ENCODE results near the gene DNHD1.

DNHD1 gene, protein sequence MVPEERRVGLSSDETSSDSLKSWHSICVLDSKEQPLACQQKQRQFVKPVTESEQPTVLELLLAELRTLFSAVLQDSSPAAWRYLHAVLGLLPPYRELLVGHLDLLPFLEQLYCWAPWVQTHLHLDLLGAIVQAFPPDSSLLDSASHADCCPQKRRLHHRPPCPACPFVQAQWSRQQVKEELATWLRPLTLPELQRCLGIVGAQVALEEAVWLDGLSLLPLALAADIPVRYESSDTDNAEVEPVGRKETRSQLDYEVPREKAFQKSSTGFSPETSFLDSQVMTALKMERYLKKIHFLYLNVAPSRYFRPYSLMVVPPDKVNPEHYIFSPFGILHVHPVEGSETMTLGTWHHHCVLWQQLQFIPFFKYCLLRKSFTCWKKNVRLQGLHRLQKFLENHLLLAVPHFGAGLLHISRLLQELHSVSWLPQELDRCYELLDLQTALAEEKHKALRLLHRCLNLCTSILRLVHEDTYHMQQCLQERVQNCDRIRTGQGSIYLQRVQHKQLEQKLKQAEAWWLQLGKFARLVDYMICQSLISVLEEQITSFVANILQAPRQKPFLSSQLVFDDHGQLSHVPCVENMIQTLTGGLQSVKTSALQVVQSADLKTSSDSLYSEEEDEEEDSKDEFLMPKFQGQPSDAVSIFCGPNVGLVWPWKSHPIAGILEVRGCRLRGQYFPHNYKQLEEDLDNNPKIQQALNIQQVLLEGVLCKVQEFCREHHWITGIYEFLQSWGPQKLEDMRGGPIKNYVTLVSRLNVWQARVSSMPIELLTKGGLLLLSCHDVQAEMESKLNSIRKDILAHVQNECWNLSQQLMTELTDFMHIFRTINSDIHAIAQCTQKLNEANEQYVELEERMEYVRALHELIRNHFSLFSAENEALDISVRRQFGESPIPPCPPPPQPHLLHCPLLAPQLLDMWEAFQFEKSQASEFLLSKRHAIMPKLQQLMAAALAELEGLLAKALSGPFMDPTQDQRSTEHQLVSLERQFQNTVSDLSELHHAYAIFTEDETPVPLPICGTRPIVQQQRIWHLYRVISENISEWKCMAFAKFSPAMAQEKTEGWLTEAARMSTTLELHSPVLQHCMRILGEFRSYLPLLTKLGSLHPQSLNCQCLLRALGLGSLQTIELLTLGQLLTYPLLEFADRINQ (N-terminal part only)

DNA sequence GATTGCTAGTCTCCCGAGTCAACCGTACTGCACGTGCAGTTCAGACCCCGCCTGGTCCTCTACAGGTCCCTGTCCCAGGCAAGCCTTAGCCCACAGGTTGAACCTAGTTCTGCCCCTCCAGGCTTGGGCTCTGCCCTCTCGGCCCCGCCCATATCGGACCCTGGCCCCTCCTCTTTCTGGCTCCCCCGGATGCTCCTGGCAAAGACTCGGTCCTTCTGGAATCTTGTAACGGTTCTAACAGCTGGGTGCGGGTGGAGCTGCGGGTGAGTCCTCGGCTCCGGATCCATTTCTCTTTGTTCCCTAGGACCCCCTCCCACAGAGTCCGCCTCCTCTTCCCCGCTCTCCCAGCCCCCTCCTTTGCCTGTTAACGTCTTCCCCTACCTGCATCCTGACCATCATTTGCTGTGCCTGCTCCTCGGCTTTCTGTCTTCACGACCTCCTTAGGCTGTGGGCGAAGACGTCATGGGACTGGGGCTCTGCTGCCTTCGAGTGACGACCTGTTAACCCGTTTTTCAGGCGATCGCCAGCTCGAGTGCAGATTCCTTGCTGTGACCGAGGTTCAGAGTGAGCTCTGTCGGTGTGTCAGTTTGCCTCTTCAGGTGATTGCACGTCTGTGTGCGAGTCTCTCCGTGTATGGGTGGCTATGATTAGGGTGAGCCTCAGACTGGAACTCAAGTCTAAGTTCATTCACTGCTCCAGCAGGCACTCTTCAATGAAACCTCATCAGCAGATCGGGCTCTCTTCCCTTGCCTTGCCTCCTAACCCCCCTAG lies at the start of gene DNHD1:
Gene DNHD1 (plus strand): TSS at position 212 of the 771 bp plus-strand sequence. CDS start 936 bp downstream, outside the sequence.
- FAIRE-seq: no peak

DNA sequence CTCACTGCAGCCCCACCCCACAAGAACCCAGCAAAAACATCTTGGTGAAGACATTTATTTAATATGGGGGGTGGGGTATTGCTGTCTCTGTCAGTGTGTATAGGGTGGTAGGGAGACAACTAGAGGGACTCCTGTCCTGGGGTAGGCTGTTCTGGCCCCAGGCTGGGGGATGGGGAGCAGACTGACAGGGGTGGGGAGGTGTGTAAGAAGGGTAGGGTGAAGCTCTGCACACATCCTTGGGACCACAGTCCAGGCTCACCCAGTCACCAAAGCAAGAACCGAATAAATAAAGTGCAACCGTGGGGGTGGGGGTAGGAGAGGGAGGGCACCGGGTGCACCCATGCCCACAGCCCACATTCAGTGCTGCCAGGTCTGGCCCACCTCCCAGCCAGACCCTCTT lies 48.5 kb upstream of the DNHD1 start:
- FAIRE-seq: no peak

DNA sequence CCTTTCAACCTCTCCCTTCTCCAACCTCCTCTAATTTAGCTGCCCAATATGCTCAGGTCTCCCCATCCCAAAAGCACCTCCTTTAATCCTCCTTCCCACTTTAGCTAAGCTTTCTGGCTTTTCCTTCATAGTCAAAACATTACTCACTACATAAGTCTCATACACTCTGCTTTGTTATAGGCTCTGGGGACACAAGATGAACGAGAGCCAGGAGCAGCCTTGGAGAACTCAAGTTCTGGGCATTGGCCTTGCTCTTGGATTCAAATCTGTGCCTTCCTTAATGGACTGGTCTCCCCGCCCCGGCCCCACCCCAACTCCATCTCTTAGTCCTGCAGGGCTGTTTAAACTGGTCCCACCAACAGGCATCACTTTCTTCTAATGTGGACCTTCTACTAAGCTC lies 44.9 kb upstream of the DNHD1 start:
- no peak for FAIRE-seq

DNA sequence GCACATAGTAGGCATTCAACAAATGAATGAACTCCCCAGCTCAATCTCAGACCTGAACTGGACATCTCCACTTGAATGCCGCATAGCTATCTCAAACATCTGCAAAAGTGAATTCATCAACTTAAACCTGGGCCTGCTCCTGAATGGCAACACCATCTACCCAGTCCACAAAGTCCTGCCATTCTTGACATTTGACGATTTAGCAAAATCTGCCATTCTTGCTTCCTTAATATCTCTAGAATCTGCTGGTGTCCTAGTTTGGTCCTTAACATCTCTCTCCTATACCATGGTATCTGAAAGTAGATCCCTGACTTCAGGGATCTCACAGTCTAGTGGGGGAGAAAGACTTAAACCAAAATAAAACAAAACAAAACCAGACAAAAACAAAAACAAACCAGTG lies 43.9 kb upstream of the DNHD1 start:
- FAIRE-seq: no peak

DNA sequence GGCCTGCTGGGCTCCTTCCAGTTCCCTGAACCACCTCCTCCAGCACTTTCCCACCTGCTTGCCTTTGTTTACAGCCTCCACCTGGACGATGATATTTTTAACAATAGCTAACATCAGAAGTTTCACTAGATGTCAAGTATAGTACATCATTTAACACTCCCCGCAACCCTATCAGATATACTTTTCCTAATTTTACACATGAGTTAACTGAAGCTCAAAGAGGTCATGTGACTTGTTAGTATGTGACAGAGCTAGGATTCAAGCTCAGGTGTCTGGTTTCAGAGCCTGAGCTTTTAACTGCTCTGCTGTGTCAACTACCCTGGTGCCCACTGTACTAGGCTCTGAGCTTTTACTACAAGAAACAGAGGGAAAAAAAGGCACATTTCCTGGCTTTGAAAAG lies 42.0 kb upstream of the DNHD1 start:
- FAIRE-seq: no peak

DNA sequence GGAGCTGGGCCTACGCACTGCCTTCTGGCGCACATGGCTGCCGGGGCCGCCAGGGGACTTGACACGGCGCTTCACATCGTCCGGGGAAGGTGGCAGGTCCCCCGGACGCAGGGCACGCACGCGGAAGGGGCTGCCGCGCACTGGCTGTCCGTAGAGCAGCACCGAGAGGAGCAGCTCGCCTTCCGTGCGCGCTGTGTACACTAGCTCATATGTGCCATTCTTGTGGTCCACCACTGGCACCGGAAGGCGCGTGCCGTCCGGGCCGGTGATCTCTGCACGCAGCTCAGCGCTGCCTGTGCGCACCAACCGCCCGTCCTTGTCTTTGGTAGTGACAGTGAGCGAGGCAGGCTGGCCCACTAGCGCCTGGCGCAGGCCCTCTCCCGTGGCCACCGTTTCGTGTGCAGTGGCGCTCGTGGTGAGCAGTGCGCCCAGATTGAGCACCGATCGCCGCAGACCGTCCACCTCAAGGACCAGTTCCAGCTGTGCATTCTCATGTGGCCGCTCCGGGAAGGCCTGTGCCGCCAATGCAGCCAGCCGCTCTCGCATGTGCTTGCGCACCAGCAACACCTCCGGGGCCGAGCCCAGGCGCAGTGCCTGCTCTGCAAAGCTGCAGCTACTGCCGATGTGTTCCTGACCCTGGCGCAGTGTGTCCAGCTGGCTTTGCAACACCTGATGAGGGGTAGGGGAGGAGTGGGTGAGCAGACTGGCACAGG lies 40.6 kb upstream of the DNHD1 start:
- FAIRE-seq: no peak

DNA sequence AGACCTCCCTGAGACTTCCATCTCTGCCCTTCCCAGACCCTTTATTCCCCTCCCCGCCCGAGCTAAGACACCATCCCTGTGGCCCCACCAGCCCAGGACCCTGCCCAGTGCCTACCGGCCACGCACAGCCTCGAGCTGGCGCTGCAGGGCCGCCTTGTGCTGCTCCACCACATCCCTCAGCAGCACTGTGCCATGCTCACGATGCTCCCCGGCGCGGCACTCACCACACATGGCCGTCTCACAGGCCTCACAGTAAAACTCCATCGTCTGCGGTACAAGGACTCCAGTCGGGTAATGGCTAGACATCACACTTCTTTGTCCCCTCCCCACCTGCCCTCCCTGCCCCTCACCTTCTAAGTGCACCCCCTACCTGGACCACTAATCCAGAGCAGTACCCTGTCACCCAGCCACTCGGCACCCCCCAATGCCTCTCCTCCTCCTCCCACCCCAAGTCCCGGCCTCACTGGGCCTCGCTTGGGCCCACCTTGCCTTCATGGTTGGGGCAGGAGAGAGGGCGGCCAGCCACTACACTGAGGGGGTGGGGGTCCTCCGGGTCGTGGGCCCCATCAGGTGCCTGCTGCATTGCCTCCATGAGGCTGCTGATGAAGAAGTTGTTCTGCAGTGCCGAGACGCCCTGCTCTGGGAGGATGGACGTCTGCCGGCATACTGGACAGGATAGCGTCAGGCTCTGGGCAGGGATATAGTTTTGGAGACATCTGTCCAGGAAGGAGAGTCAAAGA lies 39.3 kb upstream of the DNHD1 start:
- no peak for FAIRE-seq

DNA sequence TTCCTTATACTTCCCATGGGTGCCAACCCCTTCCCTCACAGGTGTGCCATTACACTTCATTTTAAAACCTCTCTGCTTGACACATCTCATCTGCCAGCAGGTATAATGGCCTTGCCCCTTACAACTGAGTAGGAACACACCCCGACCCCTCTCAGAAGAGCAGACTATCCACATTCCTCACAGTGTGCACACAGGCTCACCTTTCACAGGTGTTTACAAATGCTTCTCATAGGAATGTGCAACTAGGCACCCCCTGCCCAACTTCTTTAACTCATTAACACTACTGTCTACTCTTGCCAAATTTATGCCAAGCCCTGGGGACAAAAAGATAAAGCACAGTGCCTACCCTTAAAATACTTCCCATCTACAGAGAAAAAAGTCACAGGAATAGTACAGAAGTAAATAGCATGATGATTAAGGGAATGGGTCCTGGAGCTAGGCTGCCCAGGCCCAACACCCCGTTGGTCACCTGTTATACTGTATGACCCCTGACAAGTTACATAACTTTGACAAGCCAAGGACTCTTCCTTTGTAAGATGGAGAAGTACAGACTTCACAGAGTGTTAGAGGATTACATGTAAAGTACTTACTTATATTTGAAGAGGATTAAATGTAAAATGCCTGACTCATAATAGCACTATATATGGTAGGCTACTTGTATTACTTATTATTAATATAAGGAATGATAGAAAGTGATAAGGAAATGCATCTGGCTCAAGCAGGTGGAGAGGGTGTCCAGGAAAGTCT lies 38.6 kb upstream of the DNHD1 start:
- no peak for FAIRE-seq

DNA sequence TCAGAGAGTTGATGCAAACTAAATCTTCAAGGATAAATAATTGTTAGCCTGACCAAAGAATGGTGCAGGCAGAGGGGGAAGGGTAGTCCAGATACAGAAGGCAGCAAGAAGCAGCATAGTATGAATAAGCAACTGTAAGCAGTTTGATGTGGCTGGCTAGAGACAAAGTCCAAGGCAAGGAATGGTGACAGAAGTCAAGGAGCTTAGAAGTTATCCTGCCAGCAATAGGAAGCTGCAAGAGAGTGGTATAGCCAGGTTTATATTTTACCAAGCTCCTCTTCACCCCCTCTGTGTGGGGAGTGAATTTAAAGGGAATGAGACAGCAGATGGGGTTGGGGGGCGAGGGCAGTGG lies 38.0 kb upstream of the DNHD1 start:
- FAIRE-seq: no peak

DNA sequence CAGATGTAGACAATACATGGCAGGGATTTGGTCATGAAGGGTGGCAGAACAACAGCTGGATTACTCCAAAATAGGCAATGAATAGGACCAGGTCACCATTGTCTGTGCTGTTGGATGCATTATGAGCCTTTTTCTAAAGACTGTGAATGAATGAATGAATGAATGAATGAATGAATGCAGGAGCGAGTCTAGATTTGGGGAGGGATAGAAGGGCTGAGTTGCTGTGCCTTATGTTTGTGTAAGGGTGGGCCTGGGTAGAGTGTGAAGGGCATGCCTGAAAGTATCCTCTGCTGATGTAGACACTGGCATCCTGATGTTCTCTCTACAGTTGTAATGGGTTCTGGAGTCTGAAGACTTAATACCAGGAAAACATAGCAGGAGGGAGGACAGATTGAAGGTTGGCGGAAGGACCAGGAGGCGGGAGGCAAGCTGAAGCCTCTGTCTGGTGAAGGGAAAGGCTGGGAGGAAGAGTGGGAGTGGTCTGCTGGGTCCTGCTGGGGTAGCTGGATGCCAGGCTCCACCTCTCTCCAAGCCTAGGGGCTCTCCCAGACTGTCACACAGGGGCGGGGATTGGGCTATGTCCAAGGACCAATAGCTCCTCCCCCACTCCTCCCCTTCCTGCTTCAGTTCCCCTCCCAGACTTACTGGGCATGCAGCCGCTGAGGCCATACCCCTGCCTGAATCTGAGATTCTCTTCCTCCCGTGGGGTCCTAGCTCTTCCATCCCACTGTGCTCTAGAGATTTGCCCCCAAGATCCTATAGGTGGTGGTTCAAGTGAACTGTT lies 28.2 kb upstream of the DNHD1 start:
- FAIRE-seq: no peak

DNA sequence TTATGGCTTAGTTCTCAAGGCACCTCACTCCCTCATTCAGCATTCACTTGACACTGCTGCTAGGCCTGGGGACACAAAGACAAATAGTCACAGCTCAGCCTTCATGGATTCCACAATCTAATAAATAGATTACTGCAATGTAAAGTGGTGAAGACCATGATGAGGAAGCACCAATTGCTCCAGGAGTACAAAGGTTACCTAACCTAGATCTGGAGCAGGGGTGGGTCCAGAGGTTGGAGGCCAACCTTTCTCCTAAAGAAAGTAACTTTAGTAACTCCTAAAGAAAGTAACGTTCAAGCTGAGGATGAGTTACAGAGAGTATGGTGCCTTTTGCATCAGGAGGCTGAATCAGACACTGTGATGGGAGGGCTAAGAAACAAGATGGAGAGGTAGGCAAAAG lies 27.5 kb upstream of the DNHD1 start:
- no peak for FAIRE-seq

DNA sequence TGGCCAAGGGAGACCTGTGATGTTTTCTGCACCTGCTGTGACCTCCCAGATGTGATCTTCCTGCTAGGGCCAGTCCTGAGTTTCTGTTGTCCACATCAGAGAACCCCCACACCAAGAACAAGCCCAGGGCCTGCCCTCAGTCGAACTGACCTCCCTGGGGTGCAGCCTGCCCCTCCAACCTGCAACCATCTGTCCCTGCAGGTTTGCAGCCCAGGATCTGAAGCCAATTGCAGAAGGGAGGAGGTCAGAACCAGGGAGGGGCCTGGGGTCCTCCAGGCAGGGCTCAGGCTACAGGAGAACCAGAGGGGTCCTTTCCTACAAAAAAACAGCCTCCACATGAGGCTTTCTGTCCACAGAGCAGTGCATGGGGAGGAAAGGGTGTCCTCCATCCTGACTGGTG lies 24.1 kb upstream of the DNHD1 start:
- FAIRE-seq: no peak

DNA sequence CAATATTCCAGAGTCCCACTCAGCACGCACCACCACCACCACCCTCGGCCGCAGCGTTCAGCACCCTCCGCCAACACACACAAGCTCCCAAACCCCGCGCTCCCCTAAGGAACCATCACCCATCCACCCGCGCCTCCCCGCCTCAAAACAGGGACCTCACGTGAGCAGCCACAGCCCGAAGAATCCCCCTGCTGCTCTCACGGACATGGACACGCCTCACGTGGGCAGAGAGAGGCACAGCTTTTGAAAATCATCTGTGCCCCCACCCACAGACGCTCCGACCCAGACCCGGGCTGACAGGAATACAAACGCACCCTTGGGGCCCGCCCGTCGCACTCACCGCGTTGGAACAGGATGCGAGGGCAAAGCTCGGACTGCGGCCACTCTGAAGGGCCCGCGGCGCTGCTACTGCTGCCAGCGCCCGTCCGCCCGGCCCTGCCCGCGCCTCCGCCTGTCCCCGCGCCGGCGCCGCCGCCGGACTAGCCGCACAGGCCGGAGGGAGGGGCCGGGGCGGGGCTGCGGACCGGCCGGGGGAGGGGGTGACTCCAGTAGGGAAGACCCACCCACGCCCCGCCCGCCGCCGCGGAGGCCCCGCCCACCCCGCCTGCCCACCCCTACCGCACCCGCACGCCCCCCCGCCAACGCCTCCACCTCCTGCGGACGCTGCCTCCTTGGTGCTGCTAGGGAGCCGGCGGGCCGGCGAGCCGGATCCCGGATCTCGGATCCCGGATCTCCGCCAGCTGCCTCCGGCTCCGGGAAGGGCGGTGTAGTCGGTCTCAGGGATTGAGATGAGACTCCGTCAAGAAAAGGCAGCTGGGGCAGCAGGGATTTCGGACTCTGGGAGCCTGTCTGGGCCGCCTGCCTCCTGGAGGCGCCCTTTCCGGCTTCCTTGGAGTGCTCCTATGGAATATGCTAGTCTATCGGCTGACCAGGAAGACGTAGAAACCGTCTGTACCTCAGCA lies 23.3 kb upstream of the DNHD1 start, which contains the start of gene TRIM3:
Gene TRIM3 (minus strand): TSS at position 491 of the 962 bp plus-strand sequence. CDS start 8,246 bp downstream, outside the sequence.
- FAIRE-seq: no peak

DNA sequence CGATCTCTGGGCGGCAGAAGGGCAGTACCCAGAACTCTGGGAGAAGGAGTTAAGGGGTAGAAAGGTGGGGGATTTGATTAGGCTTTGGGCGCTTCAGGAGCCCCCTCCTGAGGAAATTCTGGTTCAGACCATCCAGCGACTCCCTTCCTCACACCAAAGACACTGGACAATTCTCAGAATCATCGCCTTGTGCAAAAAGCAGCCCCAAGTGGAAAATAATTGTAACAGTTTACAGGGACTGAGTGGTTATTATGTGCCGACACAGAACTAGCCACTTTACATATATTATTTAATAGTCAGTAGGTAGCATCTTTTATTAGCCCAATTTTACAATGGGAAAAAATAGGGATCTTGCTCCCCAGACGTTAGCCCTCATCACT lies 22.7 kb upstream of the DNHD1 start:
- FAIRE-seq: no peak

DNA sequence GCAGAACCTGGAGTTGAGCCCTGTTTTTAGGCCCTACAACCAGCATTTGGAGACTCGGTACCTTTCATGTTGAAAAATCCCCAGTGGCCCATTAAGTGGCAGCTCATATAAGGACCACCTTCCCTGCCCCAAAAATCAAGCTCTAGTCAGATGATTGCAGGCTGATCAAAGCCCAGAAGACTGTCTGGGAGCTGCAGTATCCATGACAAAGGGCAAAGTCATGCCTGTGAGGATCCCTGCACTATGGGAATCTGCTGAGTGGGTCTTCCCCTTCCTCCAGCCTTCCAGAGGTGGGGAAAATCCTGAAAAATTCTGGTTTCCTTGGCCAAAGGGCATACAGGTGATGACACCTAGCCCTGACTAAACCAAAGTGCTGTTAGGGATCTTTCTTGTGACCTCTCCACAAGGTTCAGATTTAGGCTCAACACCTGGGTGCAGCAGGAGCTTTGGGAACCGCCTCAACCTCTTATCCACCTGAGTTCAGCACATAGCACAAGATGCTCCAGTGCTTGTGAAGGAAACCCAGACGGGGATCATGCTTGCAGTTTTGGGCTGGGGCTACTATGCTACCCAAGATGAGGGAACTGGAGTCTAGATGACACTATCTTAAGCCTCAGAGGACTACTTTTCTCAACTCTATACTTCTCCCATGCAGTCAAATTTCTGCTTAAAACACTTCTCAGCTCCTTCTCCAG lies 22.1 kb upstream of the DNHD1 start:
- no peak for FAIRE-seq

DNA sequence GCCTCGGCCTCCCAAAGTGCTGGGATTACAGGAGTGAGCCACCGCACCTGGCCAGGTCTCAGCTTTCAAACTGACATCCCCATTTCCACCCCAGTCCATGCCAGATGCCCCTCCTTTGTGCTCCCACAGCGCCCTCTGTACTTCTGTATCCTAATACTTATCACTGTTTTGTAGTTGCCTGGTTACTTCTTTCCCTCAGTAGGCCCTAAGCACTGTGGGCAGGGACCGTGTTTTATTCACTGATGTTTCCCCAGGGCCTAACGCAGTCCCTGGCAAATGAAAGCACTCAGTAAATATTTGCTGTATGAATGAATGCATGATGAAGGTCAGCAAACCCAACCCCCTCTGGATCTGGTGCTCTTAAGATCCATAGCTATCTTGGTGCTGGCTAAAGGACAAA lies 21.1 kb upstream of the DNHD1 start:
- FAIRE-seq: peak; percentile 81

DNA sequence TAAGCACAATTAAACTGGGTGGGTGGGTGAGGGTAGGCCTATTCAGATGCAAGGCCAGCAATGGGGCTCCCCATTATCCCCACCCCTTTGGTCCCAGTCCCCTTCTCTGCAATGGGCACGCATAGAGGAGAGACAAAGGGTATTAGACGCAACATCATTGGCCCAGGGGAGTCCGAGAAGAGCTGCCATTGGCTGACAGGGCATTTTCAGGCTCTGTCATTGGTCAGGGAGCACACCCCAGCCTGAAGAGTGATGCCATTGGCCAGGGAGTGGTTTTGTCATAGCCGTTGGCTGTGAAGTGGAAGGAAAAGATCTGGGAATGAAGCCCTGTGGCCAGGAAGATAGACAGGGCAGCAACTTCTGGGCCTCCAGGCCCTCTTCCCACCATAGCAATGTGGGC lies 20.5 kb upstream of the DNHD1 start:
- no peak for FAIRE-seq
